Activated naive CD4-positive, alpha-beta T cell treated with anti-CD3 and anti-CD28 coated beads for 36 hours (primary cell): ENCODE measurements around the gene GTF3C4. TPM values are rescaled to one million over a fixed set of nuclear protein-coding genes. Genes with fewer than 3 reads are reported as not detected.

ENCODE experiments used
- CTCF ChIA-PET: fragments of 350-600 bp; sonication (Branson Sonifier 250); formaldehyde crosslinking; loops from one replicate; lab custom pipeline; 2021; ENCODE audit warnings: antibody characterized with exemption; lab: Charles Lee
- DNase-seq: peaks from one replicate; pipeline ENCODE4 v3.0.0-alpha.2; 2020
- H3K27ac Mint-ChIP-seq: one replicate; pipeline ENCODE4 v1.8.0; 2021; ENCODE audit warnings: mild to moderate bottlenecking, mixed read lengths
- H3K27me3 Mint-ChIP-seq: one replicate; pipeline ENCODE4 v1.8.0; 2021; ENCODE audit warnings: low read depth, mixed read lengths
- H3K36me3 Mint-ChIP-seq: one replicate; pipeline ENCODE4 v1.8.0; 2021; ENCODE audit warnings: low read depth, mixed read lengths
- H3K4me1 Mint-ChIP-seq: one replicate; pipeline ENCODE4 v1.8.0; 2021; ENCODE audit warnings: low read depth, mixed read lengths
- H3K4me3 Mint-ChIP-seq: one replicate; pipeline ENCODE4 v1.8.0; 2021; ENCODE audit warnings: mild to moderate bottlenecking, moderate library complexity, mixed read lengths
- H3K9me3 Mint-ChIP-seq: one replicate; pipeline ENCODE4 v1.8.0; 2021; ENCODE audit warnings: mixed read lengths
- intact Hi-C: fragments of 100-400 bp; cut with micrococcal nuclease; formaldehyde crosslinking; loops from one replicate; pipeline ENCODE4 v1.15.1; 2023
- total RNA-seq, 2 experiments: library from RNA; stranded (reverse); gene quantifications; one replicate each; pipeline ENCODE4 v1.2.3, GENCODE V29; 2021

GTF3C4 gene
- total RNA-seq, 2 experiments from 2014 or later: 8.2 to 9.4 TPM

GRCh38 chr9:132726576-132727130 is 56.4 kb downstream of the GTF3C4 start:
- DNase-seq: no peak
- CTCF ChIA-PET: no interaction called here
- peaks cover 4% of the 10 kb centered on the region for H3K27me3 Mint-ChIP-seq

GRCh38 chr9:132728071-132728470 is 57.8 kb downstream of the GTF3C4 start:
- CTCF ChIA-PET: no interaction called here
- intact Hi-C loops: no loop called here
- Mint-ChIP-seq H3K36me3 (no peaks in the 10 kb centered on the region), H3K27me3 (peaks cover 4% of the 10 kb centered on the region), H3K4me1 (no peaks in the 10 kb centered on the region), H3K9me3 (no peaks in the 10 kb centered on the region), H3K4me3 (no peak overlapping the region), H3K27ac (no peak overlapping the region)
- no peak for DNase-seq

More at GRCh38 chr9:132726576-132727130, 56.4 kb downstream of the GTF3C4 start:
- no peaks in the 10 kb centered on the region for H3K9me3 Mint-ChIP-seq
- H3K4me1 Mint-ChIP-seq: no peaks in the 10 kb centered on the region
- H3K27ac Mint-ChIP-seq: no peak overlapping the region
- H3K36me3 Mint-ChIP-seq: no peaks in the 10 kb centered on the region
- intact Hi-C loops: no loop called here
- H3K4me3 Mint-ChIP-seq: no peak overlapping the region

- H3K27ac Mint-ChIP-seq: no peak overlapping the region
- H3K4me1 Mint-ChIP-seq: no peaks in the 10 kb centered on the region
- peaks cover 4% of the 10 kb centered on the region for H3K27me3 Mint-ChIP-seq
- no peaks in the 10 kb centered on the region for H3K9me3 Mint-ChIP-seq
- CTCF ChIA-PET: no interaction called here
- DNase-seq: no peak
- intact Hi-C loops: no loop called here
- no peak overlapping the region for H3K4me3 Mint-ChIP-seq
- H3K36me3 Mint-ChIP-seq: no peaks in the 10 kb centered on the region
Measured at GRCh38 chr9:132728497-132728896, 58.2 kb downstream of the GTF3C4 start.

- H3K36me3 Mint-ChIP-seq: no peaks in the 10 kb centered on the region
- CTCF ChIA-PET: no interaction called here
- no peak overlapping the region for H3K4me3 Mint-ChIP-seq
- H3K4me1 Mint-ChIP-seq: no peaks in the 10 kb centered on the region
- no peaks in the 10 kb centered on the region for H3K9me3 Mint-ChIP-seq
- peaks cover 4% of the 10 kb centered on the region for H3K27me3 Mint-ChIP-seq
- intact Hi-C loops: no loop called here
- DNase-seq: no peak
- H3K27ac Mint-ChIP-seq: no peak overlapping the region
Measured at GRCh38 chr9:132729235-132729890, 59.1 kb downstream of the GTF3C4 start.

- no peaks in the 10 kb centered on the region for H3K36me3 Mint-ChIP-seq
- DNase-seq: no peak
- CTCF ChIA-PET: interaction anchor here (0.7 kb wide), 1 partner anchor 15 kb away, joined by 5 read pairs; no protein-coding TSS in a partner anchor
- no peak overlapping the region for H3K4me3 Mint-ChIP-seq
- H3K9me3 Mint-ChIP-seq: no peaks in the 10 kb centered on the region
- no peaks in the 10 kb centered on the region for H3K4me1 Mint-ChIP-seq
- peaks cover 4% of the 10 kb centered on the region for H3K27me3 Mint-ChIP-seq
- no peak overlapping the region for H3K27ac Mint-ChIP-seq
- intact Hi-C loops: no loop called here
Measured at GRCh38 chr9:132730054-132731033, 60.1 kb downstream of the GTF3C4 start.

- DNase-seq: no peak
- no peaks in the 10 kb centered on the region for H3K9me3 Mint-ChIP-seq
- peaks cover 4% of the 10 kb centered on the region for H3K27me3 Mint-ChIP-seq
Measured at GRCh38 chr9:132731230-132731629, 61.0 kb downstream of the GTF3C4 start.

GRCh38 chr9:132732326-132733259 is 62.3 kb downstream of the GTF3C4 start:
- no peak for DNase-seq
- H3K36me3 Mint-ChIP-seq: no peaks in the 10 kb centered on the region
- H3K27ac Mint-ChIP-seq: no peak overlapping the region
- no peaks in the 10 kb centered on the region for H3K4me1 Mint-ChIP-seq
- H3K9me3 Mint-ChIP-seq: no peaks in the 10 kb centered on the region
- intact Hi-C loops: no loop called here
- peaks cover 4% of the 10 kb centered on the region for H3K27me3 Mint-ChIP-seq
- CTCF ChIA-PET: no interaction called here
- H3K4me3 Mint-ChIP-seq: no peak overlapping the region

More at GRCh38 chr9:132731230-132731629, 61.0 kb downstream of the GTF3C4 start:
- CTCF ChIA-PET: no interaction called here
- intact Hi-C loops: no loop called here
- Mint-ChIP-seq H3K4me1 (no peaks in the 10 kb centered on the region), H3K36me3 (no peaks in the 10 kb centered on the region), H3K4me3 (no peak overlapping the region), H3K27ac (no peak overlapping the region)

GRCh38 chr9:132733260-132733815 is 63.1 kb downstream of the GTF3C4 start:
- H3K4me3 Mint-ChIP-seq: no peak overlapping the region
- intact Hi-C loops: no loop called here
- H3K9me3 Mint-ChIP-seq: no peaks in the 10 kb centered on the region
- no peaks in the 10 kb centered on the region for H3K36me3 Mint-ChIP-seq
- no peak overlapping the region for H3K27ac Mint-ChIP-seq
- DNase-seq: no peak
- H3K4me1 Mint-ChIP-seq: no peaks in the 10 kb centered on the region
- CTCF ChIA-PET: no interaction called here
- H3K27me3 Mint-ChIP-seq: no peaks in the 10 kb centered on the region

- Mint-ChIP-seq H3K4me3 (no peak overlapping the region), H3K27me3 (peaks cover 27% of the 10 kb centered on the region), H3K9me3 (no peaks in the 10 kb centered on the region), H3K27ac (no peak overlapping the region), H3K4me1 (peaks cover 2% of the 10 kb centered on the region), H3K36me3 (no peaks in the 10 kb centered on the region)
- CTCF ChIA-PET: interaction anchor here (0.7 kb wide), 1 partner anchor 60 kb away, joined by 3 read pairs; no protein-coding TSS in a partner anchor
- intact Hi-C loops: loop anchor here (5.0 kb wide), 1 partner anchor 57 kb away; no protein-coding TSS in a partner anchor
- DNase-seq: no peak
Measured at GRCh38 chr9:132739710-132740310, 69.5 kb downstream of the GTF3C4 start.

- Mint-ChIP-seq H3K36me3 (no peaks in the 10 kb centered on the region), H3K4me1 (peaks cover 5% of the 10 kb centered on the region), H3K4me3 (no peak overlapping the region), H3K27me3 (peaks cover 36% of the 10 kb centered on the region), H3K27ac (no peak overlapping the region), H3K9me3 (no peaks in the 10 kb centered on the region)
- intact Hi-C loops: no loop called here
- no peak for DNase-seq
- CTCF ChIA-PET: interaction anchor here (0.6 to 0.7 kb wide), 2 partner anchors 59 to 87 kb away, joined by 3 to 4 read pairs; no protein-coding TSS in a partner anchor
Measured at GRCh38 chr9:132740526-132741309, 70.5 kb downstream of the GTF3C4 start.
